SK-N-SH (cell line): ENCODE measurements around the gene USE1. TPM values are rescaled to one million over a fixed set of nuclear protein-coding genes. Genes with fewer than 3 reads are reported as not detected.

ENCODE experiments used
- CTCF ChIA-PET: fragments of 300-600, 350-600 bp; formaldehyde crosslinking; extraction: SDS; loops from one replicate; lab custom pipeline; 2021; lab: Yijun Ruan, JAX
- POLR2A ChIA-PET: fragments of 350-600 bp; sonication (Branson Sonifier 250); formaldehyde crosslinking; extraction: SDS; loops from one replicate; lab custom pipeline; 2020; ENCODE audit warnings: antibody characterized with exemption, inconsistent platforms; lab: Yijun Ruan, JAX
- DNase-seq: peaks from one replicate; pipeline ENCODE4 v3.0.0; 2012
- H2AFZ ChIP-seq: fragments of 200-600 bp; sonication (generic); 2 replicates; pipeline ENCODE4 v1.8.1; 2016; ENCODE audit warnings: antibody characterized with exemption, mild to moderate bottlenecking, low read depth
- H3F3A ChIP-seq: fragments of 200-600 bp; sonication (generic); replicated peaks from 2 replicates; pipeline ENCODE3; 2016; ENCODE audit warnings: antibody characterized with exemption, mild to moderate bottlenecking; ENCODE audit not compliant: insufficient read depth
- H3K27ac ChIP-seq, 2 experiments: fragments of 200-500 bp in 1 of 2; fragments of 200-600 bp in 1 of 2; sonication (Bioruptor generic) in 1 of 2; sonication (generic), shearing (Covaris generic) in 1 of 2; 2 replicates each; pipeline versions ENCODE4 v1.5.1 to v1.6.1; 2014 to 2016; ENCODE audit warnings: low read depth in 2 of 2, inconsistent platforms in 1 of 2, low read length in 1 of 2, mild to moderate bottlenecking in 1 of 2, mixed read lengths in 1 of 2
- H3K27me3 ChIP-seq: fragments of 200-600 bp; sonication (generic), shearing (Covaris generic); 2 replicates; pipeline ENCODE4 v1.6.1; 2016; ENCODE audit warnings: mixed run types; ENCODE audit not compliant: insufficient read depth
- H3K36me3 ChIP-seq, 2 experiments: fragments of 200-500 bp in 1 of 2; fragments of 200-600 bp in 1 of 2; sonication (Bioruptor generic) in 1 of 2; sonication (generic) in 1 of 2; replicated peaks in 1 of 2; 2 replicates each; pipeline versions ENCODE3 to v1.5.1; 2014 to 2016; ENCODE audit warnings: low read length in 1 of 2, mild to moderate bottlenecking in 1 of 2; ENCODE audit not compliant: insufficient read depth in 2 of 2, control insufficient read depth in 1 of 2
- H3K4me1 ChIP-seq, 2 experiments: fragments of 200-500 bp in 1 of 2; fragments of 200-600 bp in 1 of 2; sonication (Bioruptor generic) in 1 of 2; sonication (generic), shearing (Covaris generic) in 1 of 2; 2 replicates each; pipeline versions ENCODE4 v1.5.1 to v1.6.1; 2014 to 2016; ENCODE audit warnings: low read depth in 1 of 2, low read length in 1 of 2, mixed run types in 1 of 2; ENCODE audit not compliant: insufficient read depth in 2 of 2, control insufficient read depth in 1 of 2
- H3K4me2 ChIP-seq: fragments of 200-600 bp; sonication (generic), shearing (Covaris generic); 2 replicates; pipeline ENCODE4 v1.6.1; 2017; ENCODE audit warnings: mixed run types
- H3K4me3 ChIP-seq, 2 experiments: fragments of 200-500 bp in 1 of 2; fragments of 200-600 bp in 1 of 2; sonication (Bioruptor generic) in 1 of 2; sonication (generic), shearing (Covaris generic) in 1 of 2; 2 replicates each; pipeline versions ENCODE4 v1.5.1 to v1.8.1; 2014 to 2016; ENCODE audit warnings: low read depth in 2 of 2, inconsistent platforms in 1 of 2, low read length in 1 of 2, mild to moderate bottlenecking in 1 of 2, mixed read lengths in 1 of 2, moderate library complexity in 1 of 2
- H3K79me2 ChIP-seq: fragments of 200-600 bp; sonication (generic); 2 replicates; pipeline ENCODE4 v1.8.1; 2017; ENCODE audit warnings: mild to moderate bottlenecking; ENCODE audit not compliant: insufficient read depth
- H3K9ac ChIP-seq: fragments of 200-600 bp; sonication (generic); 2 replicates; pipeline ENCODE4 v1.6.1; 2017; ENCODE audit warnings: mixed run types
- H3K9me2 ChIP-seq: fragments of 200-600 bp; sonication (generic); 2 replicates; pipeline ENCODE4 v1.6.1; 2017; ENCODE audit warnings: mixed run types
- H3K9me3 ChIP-seq: fragments of 200-600 bp; sonication (generic); 2 replicates; pipeline ENCODE4 v1.6.1; 2017; ENCODE audit warnings: mixed run types, mild to moderate bottlenecking, moderate library complexity
- H4K20me1 ChIP-seq: fragments of 200-600 bp; sonication (generic); 2 replicates; pipeline ENCODE4 v1.6.1; 2017; ENCODE audit warnings: mild to moderate bottlenecking, mixed run types; ENCODE audit not compliant: insufficient read depth
- CHD2 ChIP-seq: fragments of 150-350 bp; IDR thresholded peaks from 2 replicates; pipeline ENCODE4 v1.6.1; 2018; ENCODE audit warnings: low read length; ENCODE audit not compliant: partially characterized antibody
- ELF1 ChIP-seq: IDR thresholded peaks from 2 replicates; pipeline ENCODE4 v1.4.0; 2012
- EP300 ChIP-seq, 2 experiments: IDR thresholded peaks; 2 replicates each; pipeline versions ENCODE4 v1.4.0 to v1.6.1; 2012; ENCODE audit warnings: borderline replicate concordance in 1 of 2, low read depth in 1 of 2, low read length in 1 of 2
- FOSL2 ChIP-seq: IDR thresholded peaks from 2 replicates; pipeline ENCODE4 v1.4.0; 2012; ENCODE audit warnings: low read depth, mild to moderate bottlenecking, moderate library complexity, borderline replicate concordance
- FOXJ3 ChIP-seq: sonication (generic); formaldehyde crosslinking; IDR thresholded peaks from 2 replicates; pipeline ENCODE4 v1.5.1; 2020; ENCODE audit warnings: mild to moderate bottlenecking, missing genetic modification reagents
- MEF2A ChIP-seq: IDR thresholded peaks from 2 replicates; pipeline ENCODE4 v1.4.0; 2012; ENCODE audit warnings: low read depth, borderline replicate concordance
- MXI1 ChIP-seq: IDR thresholded peaks from 2 replicates; pipeline ENCODE4 v1.6.1; 2012; ENCODE audit warnings: mild to moderate bottlenecking, low read depth, low read length, improper control_type of control experiment
- NFIC ChIP-seq: IDR thresholded peaks from 2 replicates; pipeline ENCODE4 v1.4.0; 2012; ENCODE audit warnings: borderline replicate concordance
- NRF1 ChIP-seq: IDR thresholded peaks from 2 replicates; pipeline ENCODE4 v1.6.1; 2012; ENCODE audit warnings: low read depth, mild to moderate bottlenecking, low read length
- POLR2AphosphoS5 ChIP-seq: IDR thresholded peaks from 2 replicates; pipeline ENCODE4 v1.6.1; 2012; ENCODE audit warnings: low read depth, low read length
- REST ChIP-seq: IDR thresholded peaks from 2 replicates; pipeline ENCODE4 v1.6.1; 2012; ENCODE audit warnings: mild to moderate bottlenecking, low read depth, low read length, moderate library complexity
- RFX5 ChIP-seq: IDR thresholded peaks from 2 replicates; pipeline ENCODE4 v1.6.1; 2012; ENCODE audit warnings: mild to moderate bottlenecking, improper control_type of control experiment, low read length
- TAF1 ChIP-seq: IDR thresholded peaks from 2 replicates; pipeline ENCODE4 v1.6.1; 2012; ENCODE audit warnings: low read depth, mild to moderate bottlenecking, low read length, moderate library complexity, borderline replicate concordance
- TEAD4 ChIP-seq: IDR thresholded peaks from 2 replicates; pipeline ENCODE4 v1.4.0; 2012; ENCODE audit warnings: mild to moderate bottlenecking, borderline replicate concordance; ENCODE audit not compliant: insufficient read depth
- YY1 ChIP-seq: IDR thresholded peaks from 2 replicates; pipeline ENCODE4 v1.4.0; 2012; ENCODE audit warnings: low read depth, mild to moderate bottlenecking
- ZBTB33 ChIP-seq: IDR thresholded peaks from 2 replicates; pipeline ENCODE4 v1.4.0; 2012; ENCODE audit warnings: low read depth, borderline replicate concordance
- WGBS: methylation state at CpG from one replicate; pipeline ENCODE4 v1.1.6; 2017; ENCODE audit warnings: low lambda C conversion rate; 5-methylcytosine and 5-hydroxymethylcytosine counted together
- polyA plus RNA-seq, 3 experiments: library from polyadenylated mRNA; depleted of rRNA; stranded (reverse); fragments of >200 nt; gene quantifications; 2 replicates each; pipeline ENCODE4 v1.2.3, GENCODE V29; 2012

Gene USE1
- polyA plus RNA-seq, 1 of the 3 experiments (the other 2 are of a cell fraction), result 81.8 TPM

DNA sequence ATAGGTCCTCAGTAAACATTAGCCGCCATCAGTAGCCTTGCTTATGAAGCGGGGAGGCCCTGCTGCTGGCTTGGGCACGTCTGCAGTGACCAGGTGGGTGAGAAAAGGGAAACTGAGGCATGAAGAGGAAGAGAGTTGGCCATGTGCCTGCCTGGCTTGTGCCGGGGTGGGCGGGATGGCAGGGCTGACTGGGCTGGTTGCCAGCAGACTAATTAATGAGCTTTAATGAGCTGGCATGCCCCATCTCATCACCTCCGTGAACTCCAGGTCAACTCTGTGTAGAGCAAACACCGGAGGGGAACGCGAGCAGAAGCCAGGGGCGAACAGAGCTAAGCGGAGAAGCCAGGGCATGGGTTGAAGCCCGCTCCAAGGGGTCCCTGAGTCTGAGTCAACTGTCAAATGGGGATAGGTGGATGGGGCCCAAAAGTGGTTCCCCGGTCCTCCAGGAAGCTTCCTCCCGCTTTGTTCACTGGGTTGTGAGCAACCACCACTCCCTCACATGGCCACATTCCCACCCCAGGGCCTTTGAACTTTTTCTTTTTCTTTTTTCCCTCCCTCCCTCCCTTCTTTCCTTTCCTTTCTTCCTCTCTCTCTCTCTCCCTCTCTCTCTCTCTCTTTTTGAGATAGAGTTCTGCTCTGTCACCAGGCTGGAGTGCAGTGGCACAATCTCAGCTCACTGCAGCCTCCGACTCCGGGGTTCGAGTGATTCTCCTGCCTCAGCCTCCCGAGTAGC, 21.8 kb downstream of the USE1 start (continued):
- TF ChIP-seq ELF1 (no peak), TEAD4 (no peak)
- TF ChIP-seq, all 33 proteins: peak for 0

DNA sequence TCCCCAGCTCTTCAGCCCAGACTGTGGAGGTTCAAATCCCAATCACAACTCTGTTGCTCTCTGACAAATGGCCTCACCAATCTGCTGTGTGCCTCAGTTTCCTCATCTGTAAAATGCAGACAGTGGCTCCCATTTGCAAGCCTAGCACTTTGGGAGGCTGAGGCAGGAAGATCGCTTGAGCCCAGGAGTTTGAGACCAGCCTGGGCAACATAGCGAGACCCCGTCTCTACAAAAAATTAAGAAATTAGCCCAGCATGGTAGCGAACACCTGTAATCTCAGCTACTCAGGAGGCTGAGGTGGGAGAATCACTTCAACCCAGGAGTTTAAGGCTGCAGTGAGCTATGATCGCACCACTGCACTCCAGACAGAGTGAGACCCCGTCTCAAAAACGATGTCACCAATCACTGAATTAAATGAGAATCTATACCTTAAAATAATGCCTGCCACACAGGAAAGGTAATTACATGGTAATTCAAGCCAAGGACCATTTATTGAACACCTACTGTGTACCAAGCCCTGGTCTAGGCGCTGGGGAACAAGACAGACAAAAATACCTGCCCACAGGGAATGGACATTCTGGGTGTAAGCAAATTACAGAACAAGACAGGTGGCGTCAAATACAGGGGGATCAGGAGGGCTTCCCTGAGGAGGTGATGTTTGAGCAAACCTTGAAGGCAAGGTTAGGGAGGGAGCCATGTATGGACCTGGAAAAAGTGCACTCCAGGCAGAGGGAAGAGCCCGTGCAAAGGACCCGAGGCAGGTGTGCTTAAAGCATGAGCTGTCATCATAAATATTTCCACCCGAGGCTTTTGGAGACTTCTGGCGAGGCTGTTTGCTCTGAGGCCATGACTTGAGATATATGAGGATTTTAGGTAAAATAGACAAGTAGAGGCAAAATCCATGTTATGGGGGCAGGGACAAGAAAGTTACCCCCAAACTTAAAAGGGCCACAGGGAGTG, 22.9 kb downstream of the USE1 start:
- Histone ChIP-seq H3K27me3 (no peaks in the 10 kb centered on the region), H3K4me3 (no peak overlapping the region), H3K79me2 (peaks cover 84% of the 10 kb centered on the region), H3K4me1 (peaks cover 13 to 25% of the 10 kb centered on the region in 2 experiments; a peak in 3 of 4 replicates), H3K9ac (no peak overlapping the region), H3F3A (peaks cover 16% of the 10 kb centered on the region), H2AFZ (no peak overlapping the region), H3K27ac (no peak overlapping the region), H3K36me3 (peaks cover 7 to 8% of the 10 kb centered on the region in 2 experiments), H3K4me2 (no peak overlapping the region), H3K9me3 (no peaks in the 10 kb centered on the region), H4K20me1 (peaks cover 29% of the 10 kb centered on the region), H3K9me2 (no peaks in the 10 kb centered on the region)
- ChIA-PET POLR2A (no interaction called here), CTCF (interaction anchor here (4.4 kb wide), 1 partner anchor 44 kb away, joined by 29 read pairs; the partner anchor contains the start of gene ANKLE1)
- TF ChIP-seq ZBTB33 (no peak), CHD2 (no peak), POLR2AphosphoS5 (no peak)
- no peak for DNase-seq
- 93% methylated on average over 13 of the region's 13 CpGs for WGBS

DNA sequence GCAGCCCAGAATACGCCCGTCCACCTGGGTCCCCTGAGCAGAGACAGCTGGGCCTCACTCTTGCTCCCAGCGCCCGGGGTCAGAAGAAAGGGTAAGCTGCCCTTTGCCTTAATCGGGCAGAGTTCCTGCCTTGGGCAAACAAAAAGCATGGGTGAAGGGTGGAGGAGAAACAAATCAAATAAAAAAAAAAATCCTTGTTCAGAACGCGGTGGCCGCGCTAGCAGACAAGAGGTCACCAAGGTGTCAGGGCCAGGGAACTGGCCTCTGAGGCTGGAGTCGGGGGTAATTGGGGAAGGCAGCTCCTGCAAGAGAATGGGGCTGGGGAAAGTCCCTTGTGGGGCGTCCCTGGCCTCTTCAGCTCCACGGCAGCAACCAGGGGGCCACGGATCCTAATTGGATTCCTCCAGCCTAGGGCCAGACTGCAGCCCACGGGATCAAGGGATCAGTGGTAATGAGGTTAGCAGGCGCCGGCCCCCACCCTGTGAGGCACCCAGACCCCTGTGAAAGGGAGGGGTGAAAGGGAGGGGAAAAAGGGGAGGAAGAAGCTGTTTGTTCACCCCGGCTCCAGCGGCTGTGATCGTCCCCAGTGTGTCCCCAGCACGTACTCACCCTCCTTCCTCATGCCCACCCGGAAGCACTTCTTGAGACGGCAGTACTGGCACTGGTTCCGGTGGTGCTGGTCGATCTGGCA, 25.1 kb downstream of the USE1 start:
- no peak overlapping the region for H3K4me3 ChIP-seq
- peaks cover 84% of the 10 kb centered on the region for H3K79me2 ChIP-seq
- H3K9me3 ChIP-seq, result no peaks in the 10 kb centered on the region
- H3K4me2 ChIP-seq, result no peak overlapping the region
- H3K9ac ChIP-seq, result no peak overlapping the region
- H3K27ac ChIP-seq, result no peak overlapping the region
- TF ChIP-seq TEAD4 (no peak), EP300 (IDR thresholded peaks at IDR 0.05; ENCODE audit: borderline replicate concordance in 1 of 2, low read depth in 1 of 2, low read length in 1 of 2) (no peak), POLR2AphosphoS5 (no peak), TAF1 (no peak), FOSL2 (no peak), YY1 (no peak), MXI1 (no peak), MEF2A (no peak), FOXJ3 (CRISPR knock-in tag) (no peak), NRF1 (no peak), RFX5 (no peak), NFIC (no peak), REST (no peak)
- no peaks in the 10 kb centered on the region for H3K27me3 ChIP-seq
- peaks cover 20% of the 10 kb centered on the region for H3F3A ChIP-seq
- no peak for DNase-seq
- CTCF ChIA-PET, result no interaction called here
- H2AFZ ChIP-seq, result no peak overlapping the region
- H3K9me2 ChIP-seq, result no peaks in the 10 kb centered on the region
- peaks cover 2 to 22% of the 10 kb centered on the region in 2 experiments; a peak in 2 of 4 replicates for H3K4me1 ChIP-seq
- peaks cover 16% of the 10 kb centered on the region; the same call in 1 of the 2 replicates for H4K20me1 ChIP-seq
- POLR2A ChIA-PET, result no interaction called here
- peaks cover 3 to 7% of the 10 kb centered on the region in 2 experiments for H3K36me3 ChIP-seq
- 79% methylated on average over 22 of the region's 24 CpGs for WGBS
